PC-9 (cell line): Measurements from ENCODE around the gene INO80E. TPM values are rescaled to one million over a fixed set of nuclear protein-coding genes. Genes with fewer than 3 reads are reported as not detected.

Experiments used
- BruUV-seq: library from RNA; stranded (reverse); fragments of 400-500 nt; replicated peaks from 2 replicates; lab custom pipeline; 2021; lab: Mats Ljungman, UMichigan
- CTCF ChIA-PET: fragments of 300-600 bp; sonication (Branson Sonifier 250); formaldehyde crosslinking; loops from one replicate; lab custom pipeline; 2022; ENCODE audit warnings: antibody characterized with exemption; lab: Charles Lee
- POLR2A ChIA-PET: fragments of 300-600 bp; sonication (Branson Sonifier 250); formaldehyde crosslinking; loops from one replicate; lab custom pipeline; 2022; ENCODE audit warnings: antibody characterized with exemption; ENCODE audit not compliant: unreplicated experiment; lab: Charles Lee
- DNase-seq, 2 experiments: peaks; one replicate each; pipeline versions ENCODE4 v3.0.0 to v3.0.0-alpha.2; 2015 to 2022; ENCODE audit warnings: mixed read lengths in 1 of 2
- H2AFZ ChIP-seq: fragments of 200-600 bp; sonication (generic); 2 replicates; pipeline ENCODE4 v1.8.1; 2017; ENCODE audit warnings: antibody characterized with exemption
- H3F3A ChIP-seq: fragments of 200-600 bp; sonication (generic); 2 replicates; pipeline ENCODE4 v1.8.1; 2017; ENCODE audit warnings: antibody characterized with exemption, mild to moderate bottlenecking, low read depth; ENCODE audit not compliant: insufficient read depth
- H3K27ac ChIP-seq: fragments of 200-600 bp; sonication (generic); 2 replicates; pipeline ENCODE4 v1.6.1; 2016; ENCODE audit warnings: mixed run types
- H3K27me3 ChIP-seq: fragments of 200-600 bp; sonication (generic); 2 replicates; pipeline ENCODE4 v1.6.1; 2016; ENCODE audit warnings: low read depth, mixed run types; ENCODE audit not compliant: insufficient read depth
- H3K36me3 ChIP-seq: fragments of 200-600 bp; sonication (generic); 2 replicates; pipeline ENCODE4 v1.6.1; 2016; ENCODE audit warnings: low read depth, mixed run types
- H3K4me1 ChIP-seq: fragments of 200-600 bp; sonication (generic); replicated peaks from 2 replicates; pipeline ENCODE4 v1.6.1; 2016; ENCODE audit warnings: mixed run types; ENCODE audit not compliant: insufficient read depth
- H3K4me2 ChIP-seq: fragments of 200-600 bp; sonication (generic); 2 replicates; pipeline ENCODE4 v1.6.1; 2017; ENCODE audit warnings: mixed run types
- H3K4me3 ChIP-seq: fragments of 200-600 bp; sonication (generic); 2 replicates; pipeline ENCODE4 v1.6.1; 2016; ENCODE audit warnings: mixed run types
- H3K79me2 ChIP-seq: fragments of 200-600 bp; sonication (generic); 2 replicates; pipeline ENCODE4 v1.6.1; 2017; ENCODE audit warnings: low read depth, mixed run types
- H3K9me2 ChIP-seq: fragments of 200-600 bp; sonication (generic); 2 replicates; pipeline ENCODE4 v1.8.1; 2017; ENCODE audit warnings: mild to moderate bottlenecking; ENCODE audit not compliant: insufficient read depth
- H3K9me3 ChIP-seq: fragments of 200-600 bp; sonication (generic); 2 replicates; pipeline ENCODE4 v1.8.1; 2016; ENCODE audit warnings: low read depth; ENCODE audit not compliant: insufficient read depth
- H4K20me1 ChIP-seq: fragments of 200-600 bp; sonication (generic); 2 replicates; pipeline ENCODE4 v1.8.1; 2017; ENCODE audit not compliant: insufficient read depth
- CTCF ChIP-seq: fragments of 200-600 bp; sonication (generic); conservative IDR thresholded peaks from 2 replicates; pipeline ENCODE4 v1.6.1; 2017; ENCODE audit warnings: mixed run types, antibody characterized with exemption, mild to moderate bottlenecking, moderate library complexity
- EZH2 ChIP-seq: fragments of 200-600 bp; sonication (generic); IDR thresholded peaks from 2 replicates; pipeline ENCODE4 v1.8.0; 2017; ENCODE audit warnings: antibody characterized with exemption, low read depth
- intact Hi-C: fragments of 100-400 bp; cut with micrococcal nuclease; formaldehyde crosslinking; loops from one replicate; pipeline ENCODE4 v1.10.0; 2022; ENCODE audit not compliant: unreplicated experiment
- total RNA-seq: library from RNA; stranded (reverse); gene quantifications from 2 replicates; pipeline ENCODE4 v1.2.3, GENCODE V29; 2021

The INO80E gene
- total RNA-seq, 1 experiment from 2014 or later: 102 TPM

GRCh38 chr16:30030841-30031413 is 34.9 kb downstream of the INO80E start, which contains the start of gene TLCD3B:
TSS of gene TLCD3B (minus strand) at chr16:30031271. CDS start at chr16:30030527, 744 bp downstream.
- Histone ChIP-seq H3K79me2 (no peaks in the 10 kb centered on the region), H3K36me3 (no peaks in the 10 kb centered on the region), H3F3A (0 out of 2 replicates have a peak, but pooled peaks cover 5% of the 10 kb centered on the region), H4K20me1 (no peaks in the 10 kb centered on the region), H3K4me1 (no peaks in the 10 kb centered on the region), H3K27ac (no peak within 1 kb of the TSS), H2AFZ (no peak within 1 kb of the TSS), H3K4me3 (peak within 1 kb of the TSS; percentile 12; the same call in 1 of the 2 replicates), H3K4me2 (peak within 1 kb of the TSS; percentile 60), H3K9me3 (no peaks in the 10 kb centered on the region), H3K27me3 (peaks cover 55% of the 10 kb centered on the region), H3K9me2 (no peaks in the 10 kb centered on the region)
- BruUV-seq: no TSS peak
- DNase-seq: no peak
- intact Hi-C loops: no loop called here
- TF ChIP-seq CTCF: no peak
- no peak for TF ChIP-seq EZH2
- POLR2A ChIA-PET: no interaction called here
- CTCF ChIA-PET: interaction anchor here (0.6 to 1.4 kb wide), 2 partner anchors 9 to 590 kb away, joined by 4 to 5 read pairs; no protein-coding TSS in a partner anchor

- POLR2A ChIA-PET: no interaction called here
- TF ChIP-seq CTCF (no peak), EZH2 (no peak)
- Histone ChIP-seq H3K36me3 (no peaks in the 10 kb centered on the region), H2AFZ (no peak overlapping the region), H3K27ac (no peak overlapping the region), H4K20me1 (no peaks in the 10 kb centered on the region), H3K79me2 (no peaks in the 10 kb centered on the region), H3K4me1 (no peaks in the 10 kb centered on the region), H3F3A (0 out of 2 replicates have a peak, but pooled peaks cover 5% of the 10 kb centered on the region), H3K4me2 (peak overlapping the region; percentile 60), H3K4me3 (no peak overlapping the region), H3K27me3 (peaks cover 49% of the 10 kb centered on the region), H3K9me3 (no peaks in the 10 kb centered on the region), H3K9me2 (no peaks in the 10 kb centered on the region)
- intact Hi-C loops: no loop called here
- no peak for DNase-seq
- CTCF ChIA-PET: interaction anchor here (1.1 to 1.5 kb wide), 5 partner anchors 8 to 212 kb away, joined by 3 to 10 read pairs (median 4); partner anchors contain the start of gene C16orf92
- no TSS peak for BruUV-seq
Observed at GRCh38 chr16:30031477-30031918, 35.5 kb downstream of the INO80E start.

- Histone ChIP-seq H4K20me1 (no peaks in the 10 kb centered on the region), H3K4me1 (no peaks in the 10 kb centered on the region), H2AFZ (no peak overlapping the region), H3K4me3 (no peak overlapping the region), H3K9me2 (no peaks in the 10 kb centered on the region), H3K36me3 (no peaks in the 10 kb centered on the region), H3K79me2 (no peaks in the 10 kb centered on the region), H3K4me2 (no peak overlapping the region), H3K27ac (no peak overlapping the region), H3F3A (0 out of 2 replicates have a peak, but pooled peaks cover 5% of the 10 kb centered on the region), H3K27me3 (peaks cover 42% of the 10 kb centered on the region), H3K9me3 (no peaks in the 10 kb centered on the region)
- DNase-seq: peak; percentile 66 to 72
- intact Hi-C loops: no loop called here
- CTCF ChIA-PET: interaction anchor here (0.5 to 1.5 kb wide), 10 partner anchors 7 to 1170 kb away, joined by 3 to 10 read pairs (median 4); partner anchors contain the start of gene C16orf92
- TF ChIP-seq EZH2: no peak
- peak; percentile 99 for TF ChIP-seq CTCF
- no TSS peak for BruUV-seq
- POLR2A ChIA-PET: interaction anchor here (0.5 to 0.6 kb wide), 2 partner anchors 138 to 385 kb away, joined by 3 to 13 read pairs; no protein-coding TSS in a partner anchor
Observed at GRCh38 chr16:30032083-30032819, 36.2 kb downstream of the INO80E start.
